ENCODE data around the gene EGR1. TPM values are rescaled to one million over a fixed set of nuclear protein-coding genes. Genes with fewer than 3 reads are reported as not detected.

Gene EGR1
- total RNA-seq, 1 experiment from 2014 or later = 84.0 TPM

DNA sequence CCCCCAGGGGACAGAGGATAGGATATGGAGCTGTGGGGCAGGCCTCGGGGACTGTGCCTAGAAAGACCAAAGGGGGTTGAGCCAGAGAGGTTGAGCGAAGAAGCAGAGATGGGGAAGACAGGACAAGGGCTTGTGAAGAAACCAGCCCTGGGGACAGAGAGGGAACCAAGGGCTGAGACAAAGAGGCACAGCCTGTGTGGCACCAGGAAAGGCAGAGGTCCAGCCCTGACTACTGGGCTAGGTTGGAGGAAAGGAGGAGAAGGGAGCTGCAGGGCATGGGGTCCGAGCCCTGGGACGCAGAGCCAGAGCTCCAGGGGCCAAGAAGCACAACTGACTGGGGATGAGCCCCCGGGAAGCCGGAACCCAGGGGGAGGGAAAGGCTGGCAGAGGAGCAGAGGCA lies 17.2 kb upstream of the EGR1 start:
- Histone ChIP-seq H3K4me3 (ENCODE audit: low read depth, low read length) (no peak overlapping the region), H3K36me3 (ENCODE audit: control insufficient read depth, insufficient read depth, low read length) (no peaks in the 10 kb centered on the region), H3K27me3 (replicated peaks; ENCODE audit: control insufficient read depth, insufficient read depth, low read length) (no peaks in the 10 kb centered on the region), H3K9me3 (no peaks in the 10 kb centered on the region), H3K4me1 (peaks cover 10% of the 10 kb centered on the region)
- Mint-ChIP-seq H3K4me1 (ENCODE audit: low read depth, unreplicated experiment) (no peaks in the 10 kb centered on the region), H3K27ac (ENCODE audit: unreplicated experiment) (peak overlapping the region; percentile 19), H3K9me3 (ENCODE audit: unreplicated experiment) (no peaks in the 10 kb centered on the region), H3K27me3 (ENCODE audit: insufficient read depth, unreplicated experiment) (no peaks in the 10 kb centered on the region), H3K36me3 (ENCODE audit: insufficient read depth, unreplicated experiment) (no peaks in the 10 kb centered on the region), H3K4me3 (ENCODE audit: unreplicated experiment) (no peak overlapping the region)
- ChIA-PET POLR2A (interaction anchor here (2.2 kb wide), 1 partner anchor 18 kb away, joined by 14 read pairs; the partner anchor contains the start of gene EGR1), CTCF (interaction anchor here (0.5 to 4.3 kb wide), 3 partner anchors 9 to 62 kb away, joined by 4 to 43 read pairs (median 12); partner anchors contain the start of gene REEP2)
- no TSS peak for BruUV-seq (replicated peaks)
- TF ChIP-seq, protein P1, sequence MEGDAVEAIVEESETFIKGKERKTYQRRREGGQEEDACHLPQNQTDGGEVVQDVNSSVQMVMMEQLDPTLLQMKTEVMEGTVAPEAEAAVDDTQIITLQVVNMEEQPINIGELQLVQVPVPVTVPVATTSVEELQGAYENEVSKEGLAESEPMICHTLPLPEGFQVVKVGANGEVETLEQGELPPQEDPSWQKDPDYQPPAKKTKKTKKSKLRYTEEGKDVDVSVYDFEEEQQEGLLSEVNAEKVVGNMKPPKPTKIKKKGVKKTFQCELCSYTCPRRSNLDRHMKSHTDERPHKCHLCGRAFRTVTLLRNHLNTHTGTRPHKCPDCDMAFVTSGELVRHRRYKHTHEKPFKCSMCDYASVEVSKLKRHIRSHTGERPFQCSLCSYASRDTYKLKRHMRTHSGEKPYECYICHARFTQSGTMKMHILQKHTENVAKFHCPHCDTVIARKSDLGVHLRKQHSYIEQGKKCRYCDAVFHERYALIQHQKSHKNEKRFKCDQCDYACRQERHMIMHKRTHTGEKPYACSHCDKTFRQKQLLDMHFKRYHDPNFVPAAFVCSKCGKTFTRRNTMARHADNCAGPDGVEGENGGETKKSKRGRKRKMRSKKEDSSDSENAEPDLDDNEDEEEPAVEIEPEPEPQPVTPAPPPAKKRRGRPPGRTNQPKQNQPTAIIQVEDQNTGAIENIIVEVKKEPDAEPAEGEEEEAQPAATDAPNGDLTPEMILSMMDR (IDR thresholded peaks at IDR 0.05; ENCODE audit: insufficient read depth in 1 of 2, low read depth in 1 of 2, low read length in 1 of 2, severe bottlenecking in 1 of 2, unreplicated experiment in 1 of 2) = no peak
- intact Hi-C loops (cut with micrococcal nuclease; ENCODE audit: unreplicated experiment) = no loop called here
- no peak for DNase-seq

DNA sequence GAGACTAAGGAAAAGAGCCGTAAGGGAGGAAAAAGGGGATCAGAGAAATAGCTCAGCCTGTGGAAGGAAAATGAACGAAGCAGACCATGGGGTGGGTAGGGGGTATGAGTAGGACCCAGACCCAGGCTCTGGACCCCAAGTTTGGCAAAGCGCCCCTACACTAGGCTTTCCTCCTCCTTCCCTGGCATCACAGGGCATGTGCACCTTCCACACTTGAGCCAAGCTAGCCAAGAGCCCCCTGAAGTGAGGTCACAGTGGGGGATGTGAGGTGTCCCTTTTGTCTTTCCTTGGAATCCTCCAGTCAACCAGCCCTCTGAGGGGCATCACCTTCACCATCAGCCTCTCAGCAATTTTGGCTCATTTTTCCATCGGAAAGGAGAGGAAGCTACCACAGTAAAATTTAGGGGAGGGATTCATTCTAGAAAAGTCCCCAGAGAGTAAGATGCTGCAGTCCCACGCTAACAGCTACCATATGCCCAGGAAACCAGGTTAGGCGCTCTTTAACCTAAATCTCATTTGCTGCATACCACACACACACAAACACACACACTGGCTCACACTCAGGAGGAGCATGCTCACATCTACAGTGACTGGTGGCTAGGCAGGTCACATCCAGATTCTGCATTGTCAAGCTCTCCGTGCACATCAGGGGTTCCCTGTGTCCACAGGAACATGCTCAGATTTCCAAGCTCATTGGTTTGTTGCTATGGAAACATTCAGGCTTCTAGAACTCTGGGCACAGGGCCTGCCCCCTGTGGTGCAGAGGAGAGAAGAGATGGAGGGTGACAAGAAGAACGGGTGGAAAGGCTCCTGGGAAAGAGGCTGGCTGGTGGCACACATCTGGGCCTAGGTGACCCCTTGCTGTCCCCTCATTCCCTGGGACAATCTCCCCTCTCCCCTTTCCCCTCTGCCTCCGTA lies 16.5 kb upstream of the EGR1 start:
- POLR2A ChIA-PET = interaction anchor here (0.6 to 2.2 kb wide), 2 partner anchors 17 to 227 kb away, joined by 3 to 14 read pairs; partner anchors contain the start of gene EGR1
- BruUV-seq (replicated peaks) = no TSS peak

More for the DNA sequence above, 16.5 kb upstream of the EGR1 start:
- peaks cover 10% of the 10 kb centered on the region for H3K4me1 ChIP-seq
- Mint-ChIP-seq H3K4me1 (ENCODE audit: low read depth, unreplicated experiment) (no peaks in the 10 kb centered on the region), H3K27me3 (ENCODE audit: insufficient read depth, unreplicated experiment) (no peaks in the 10 kb centered on the region), H3K9me3 (ENCODE audit: unreplicated experiment) (no peaks in the 10 kb centered on the region), H3K36me3 (ENCODE audit: insufficient read depth, unreplicated experiment) (no peaks in the 10 kb centered on the region), H3K27ac (ENCODE audit: unreplicated experiment) (peak overlapping the region; percentile 19), H3K4me3 (ENCODE audit: unreplicated experiment) (no peak overlapping the region)
- no peaks in the 10 kb centered on the region for H3K36me3 ChIP-seq (ENCODE audit: control insufficient read depth, insufficient read depth, low read length)
- no peaks in the 10 kb centered on the region for H3K9me3 ChIP-seq
- H3K4me3 ChIP-seq (ENCODE audit: low read depth, low read length) = no peak overlapping the region
- intact Hi-C loops (cut with micrococcal nuclease; ENCODE audit: unreplicated experiment) = no loop called here
- CTCF ChIA-PET = interaction anchor here (0.5 to 4.3 kb wide), 9 partner anchors 10 to 102 kb away, joined by 3 to 43 read pairs (median 4); partner anchors contain the start of genes EGR1 and REEP2
- H3K27me3 ChIP-seq (replicated peaks; ENCODE audit: control insufficient read depth, insufficient read depth, low read length) = no peaks in the 10 kb centered on the region
- no peak for DNase-seq
- TF ChIP-seq, protein P1 (IDR thresholded peaks at IDR 0.05; ENCODE audit: insufficient read depth in 1 of 2, low read depth in 1 of 2, low read length in 1 of 2, severe bottlenecking in 1 of 2, unreplicated experiment in 1 of 2) = no peak

Measured in Caco-2 (cell line).